ENCODE data around the gene HPSE2.
A peak's percentile ranks its signal among the peaks of the same experiment; 100 is the strongest.

HPSE2 gene

GRCh38 chr10:98469001-98469931 lies 766.4 kb downstream of the HPSE2 start:
- Histone ChIP-seq H3K27me3 (ENCODE audit: control insufficient read depth, insufficient read depth, low read length) (peaks cover 8% of the 10 kb centered on the region), H3K4me1 (ENCODE audit: control insufficient read depth, insufficient read depth, low read length) (peaks cover 8% of the 10 kb centered on the region), H3K9ac (ENCODE audit: low read length) (no peak overlapping the region), H3K4me3 (ENCODE audit: low read length) (no peak overlapping the region), H3K9me3 (ENCODE audit: control insufficient read depth, low read length) (no peaks in the 10 kb centered on the region), H3K36me3 (ENCODE audit: control insufficient read depth, insufficient read depth, low read length) (no peaks in the 10 kb centered on the region)

GRCh38 chr10:98467506-98468318 lies 767.9 kb downstream of the HPSE2 start:
- Histone ChIP-seq H3K36me3 (ENCODE audit: control insufficient read depth, insufficient read depth, low read length) (no peaks in the 10 kb centered on the region), H3K9me3 (ENCODE audit: control insufficient read depth, low read length) (no peaks in the 10 kb centered on the region), H3K27me3 (ENCODE audit: control insufficient read depth, insufficient read depth, low read length) (peaks cover 8% of the 10 kb centered on the region), H3K9ac (ENCODE audit: low read length) (peak overlapping the region; percentile 70), H3K4me1 (ENCODE audit: control insufficient read depth, insufficient read depth, low read length) (peaks cover 8% of the 10 kb centered on the region), H3K4me3 (ENCODE audit: low read length) (peak overlapping the region; percentile 52)

DNA sequence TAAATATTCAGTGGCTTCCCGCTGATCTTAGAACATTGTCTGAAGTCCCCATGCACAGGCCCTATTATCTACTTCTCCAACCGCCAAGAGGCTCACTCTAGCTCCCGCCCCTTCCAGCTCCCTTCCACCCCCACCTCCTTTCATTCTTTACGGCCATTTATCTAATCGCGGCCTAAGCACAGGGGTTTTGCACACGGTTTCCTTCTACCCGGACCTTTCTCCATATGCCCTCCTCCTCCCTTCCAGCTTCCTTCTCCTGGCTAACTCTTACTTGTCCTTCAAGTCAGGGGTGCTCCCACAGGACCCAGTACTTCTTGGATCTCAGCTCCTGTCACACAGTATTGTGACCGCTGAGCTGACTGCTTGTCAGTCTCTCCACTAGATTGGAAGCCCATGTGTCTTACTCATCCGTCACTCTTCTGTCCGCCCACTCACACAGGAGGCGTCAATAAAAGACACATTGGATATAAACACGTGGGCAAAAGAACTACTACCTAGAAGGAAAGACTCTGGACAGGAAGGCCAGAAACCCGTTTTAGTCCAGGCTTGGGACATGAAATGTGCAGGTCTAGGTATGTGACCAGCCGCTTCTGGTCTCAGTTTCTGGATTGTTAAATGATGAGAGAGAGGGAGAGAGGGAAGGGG lies 768.7 kb downstream of the HPSE2 start:
- H3K9ac ChIP-seq (ENCODE audit: low read length) = no peak overlapping the region
- H3K27me3 ChIP-seq (ENCODE audit: control insufficient read depth, insufficient read depth, low read length) = peaks cover 8% of the 10 kb centered on the region
- no peak overlapping the region for H3K4me3 ChIP-seq (ENCODE audit: low read length)
- H3K36me3 ChIP-seq (ENCODE audit: control insufficient read depth, insufficient read depth, low read length) = no peaks in the 10 kb centered on the region
- H3K9me3 ChIP-seq (ENCODE audit: control insufficient read depth, low read length) = no peaks in the 10 kb centered on the region
- H3K4me1 ChIP-seq (ENCODE audit: control insufficient read depth, insufficient read depth, low read length) = peaks cover 8% of the 10 kb centered on the region

- H3K4me1 ChIP-seq (ENCODE audit: control insufficient read depth, insufficient read depth, low read length) = peaks cover 14% of the 10 kb centered on the region
- no peak overlapping the region for H3K4me3 ChIP-seq (ENCODE audit: low read length)
- no peaks in the 10 kb centered on the region for H3K9me3 ChIP-seq (ENCODE audit: control insufficient read depth, low read length)
- no peak overlapping the region for H3K9ac ChIP-seq (ENCODE audit: low read length)
- no peaks in the 10 kb centered on the region for H3K36me3 ChIP-seq (ENCODE audit: control insufficient read depth, insufficient read depth, low read length)
- H3K27me3 ChIP-seq (ENCODE audit: control insufficient read depth, insufficient read depth, low read length) = peaks cover 8% of the 10 kb centered on the region
Measured at GRCh38 chr10:98465866-98466265, 769.8 kb downstream of the HPSE2 start.

DNA sequence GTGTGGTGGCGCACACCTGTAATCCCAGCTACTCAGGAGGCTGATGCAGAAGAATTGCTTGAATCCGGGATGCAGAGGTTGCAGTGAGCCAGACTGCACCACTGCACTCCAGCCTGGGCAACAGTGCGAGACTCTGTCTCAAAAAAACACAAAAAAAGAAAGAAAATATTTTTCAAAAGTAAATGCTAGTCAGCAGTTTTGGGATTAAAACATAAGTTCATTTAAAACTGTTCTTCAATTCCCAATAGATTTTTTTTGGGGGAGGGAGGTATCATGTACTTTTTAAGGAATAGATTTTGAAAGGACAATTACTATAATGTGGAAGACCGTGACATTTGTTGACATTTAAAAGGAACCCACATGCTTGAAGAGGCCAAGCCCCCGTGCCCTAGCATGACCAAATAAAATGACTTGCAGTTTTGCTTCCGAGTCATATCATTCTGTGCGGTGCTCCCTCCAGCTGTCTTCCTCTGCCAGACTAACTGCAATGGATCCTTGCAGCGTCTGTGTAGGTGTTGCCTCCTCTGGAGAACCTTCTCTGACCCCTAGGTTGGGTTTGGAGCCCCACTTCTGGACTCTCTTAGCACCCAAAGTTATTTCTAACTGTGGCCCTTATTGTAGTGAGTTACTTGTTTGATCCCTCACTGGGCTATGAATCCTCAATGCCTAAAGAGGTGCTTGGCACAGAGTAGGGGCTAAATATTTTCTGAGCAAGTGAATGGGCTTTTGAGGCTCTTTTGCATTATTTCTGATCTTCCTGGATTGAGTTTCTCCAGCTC lies 771.5 kb downstream of the HPSE2 start:
- Histone ChIP-seq H3K9ac (ENCODE audit: low read length) (no peak overlapping the region), H3K36me3 (ENCODE audit: control insufficient read depth, insufficient read depth, low read length) (no peaks in the 10 kb centered on the region), H3K4me1 (ENCODE audit: control insufficient read depth, insufficient read depth, low read length) (peaks cover 24% of the 10 kb centered on the region), H3K4me3 (ENCODE audit: low read length) (no peak overlapping the region), H3K9me3 (ENCODE audit: control insufficient read depth, low read length) (no peaks in the 10 kb centered on the region), H3K27me3 (ENCODE audit: control insufficient read depth, insufficient read depth, low read length) (peaks cover 8% of the 10 kb centered on the region)

GRCh38 chr10:98463016-98463415 lies 772.6 kb downstream of the HPSE2 start:
- Histone ChIP-seq H3K4me3 (ENCODE audit: low read length) (no peak overlapping the region), H3K36me3 (ENCODE audit: control insufficient read depth, insufficient read depth, low read length) (no peaks in the 10 kb centered on the region), H3K9me3 (ENCODE audit: control insufficient read depth, low read length) (no peaks in the 10 kb centered on the region), H3K9ac (ENCODE audit: low read length) (no peak overlapping the region), H3K27me3 (ENCODE audit: control insufficient read depth, insufficient read depth, low read length) (peaks cover 5% of the 10 kb centered on the region), H3K4me1 (ENCODE audit: control insufficient read depth, insufficient read depth, low read length) (peaks cover 21% of the 10 kb centered on the region)

GRCh38 chr10:98461500-98461842 lies 774.2 kb downstream of the HPSE2 start:
- Histone ChIP-seq H3K9ac (ENCODE audit: low read length) (no peak overlapping the region), H3K4me3 (ENCODE audit: low read length) (no peak overlapping the region), H3K9me3 (ENCODE audit: control insufficient read depth, low read length) (no peaks in the 10 kb centered on the region), H3K27me3 (ENCODE audit: control insufficient read depth, insufficient read depth, low read length) (peaks cover 8% of the 10 kb centered on the region), H3K4me1 (ENCODE audit: control insufficient read depth, insufficient read depth, low read length) (peaks cover 17% of the 10 kb centered on the region), H3K36me3 (ENCODE audit: control insufficient read depth, insufficient read depth, low read length) (no peaks in the 10 kb centered on the region)

DNA sequence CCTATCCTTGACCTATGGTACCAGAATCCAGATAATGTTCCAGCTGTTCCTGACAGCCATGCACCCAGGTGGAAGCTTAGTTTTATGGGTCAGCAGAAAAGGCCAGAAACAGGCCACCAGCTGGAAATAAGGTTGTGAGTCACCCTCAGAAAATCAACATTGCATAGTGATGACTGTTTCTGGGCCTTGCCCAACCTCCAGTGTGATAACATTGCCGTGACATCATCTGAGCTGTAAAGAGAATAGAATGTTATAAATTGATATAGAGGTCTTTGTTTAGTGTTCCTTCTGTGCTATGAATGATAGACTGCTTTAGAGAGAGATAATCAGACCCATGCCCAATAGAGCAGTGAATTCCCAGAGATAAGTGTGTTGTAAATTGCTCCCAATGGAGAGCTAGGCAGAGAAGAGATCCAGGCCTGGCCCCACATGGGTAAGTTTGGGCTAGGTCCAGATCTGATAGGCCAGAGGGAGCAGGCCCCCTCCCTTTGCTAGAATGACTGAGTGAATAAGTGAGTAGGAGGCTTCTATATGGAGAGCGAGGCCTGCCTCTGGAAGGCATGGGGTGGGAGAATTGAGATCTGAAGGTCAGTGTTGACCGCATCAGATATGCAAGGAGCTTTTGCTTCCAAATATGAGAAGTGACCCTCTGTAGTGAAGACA lies 774.7 kb downstream of the HPSE2 start:
- Histone ChIP-seq H3K4me3 (ENCODE audit: low read length) (no peak overlapping the region), H3K9ac (ENCODE audit: low read length) (no peak overlapping the region), H3K27me3 (ENCODE audit: control insufficient read depth, insufficient read depth, low read length) (peaks cover 8% of the 10 kb centered on the region), H3K9me3 (ENCODE audit: control insufficient read depth, low read length) (no peaks in the 10 kb centered on the region), H3K36me3 (ENCODE audit: control insufficient read depth, insufficient read depth, low read length) (no peaks in the 10 kb centered on the region), H3K4me1 (ENCODE audit: control insufficient read depth, insufficient read depth, low read length) (peaks cover 17% of the 10 kb centered on the region)

DNA sequence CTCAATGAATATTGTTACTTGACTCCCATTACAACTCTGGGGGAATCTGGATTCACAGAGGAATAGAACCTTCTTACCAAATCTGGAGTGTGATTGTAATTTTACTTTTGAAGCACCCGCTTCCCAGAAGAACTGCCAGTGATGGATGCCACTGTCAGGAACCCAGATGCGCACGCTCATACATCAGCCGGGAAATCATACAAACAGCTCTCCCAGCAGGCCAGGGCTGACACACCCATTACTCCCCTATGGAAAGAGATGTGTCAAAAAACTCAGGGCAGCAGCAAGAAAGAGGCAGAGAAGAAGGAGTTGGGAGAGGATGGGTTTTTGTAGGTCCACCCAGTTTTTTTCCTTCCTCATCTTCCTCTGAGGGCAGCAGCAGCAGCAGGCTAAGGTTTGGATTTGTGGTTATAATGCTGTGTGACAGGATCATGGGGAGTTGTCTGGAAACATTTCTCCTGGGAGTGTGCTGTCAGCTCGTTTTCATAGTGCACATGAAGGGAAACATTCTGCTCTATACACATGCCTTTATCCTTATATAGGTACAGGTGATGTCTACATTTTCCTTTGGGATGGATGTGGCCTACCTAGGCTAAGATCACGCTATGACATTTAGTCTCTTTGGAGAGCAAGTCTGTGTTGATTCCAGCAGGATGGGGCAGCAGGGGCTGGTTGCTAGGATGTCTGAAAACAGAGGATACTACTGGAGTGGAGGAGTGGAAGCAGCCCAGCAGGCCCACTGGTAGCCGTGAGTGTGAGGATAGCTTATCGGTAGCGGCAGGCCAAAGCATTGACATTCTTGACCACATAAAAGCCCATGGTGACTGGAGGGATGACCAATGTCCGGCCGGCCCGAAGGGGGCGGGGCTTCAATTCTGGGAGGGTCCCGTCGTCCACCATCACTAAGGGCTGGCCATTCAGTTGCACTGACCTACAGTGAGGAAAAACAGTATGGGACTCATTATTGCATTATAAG lies 776.6 kb downstream of the HPSE2 start:
- Histone ChIP-seq H3K4me1 (ENCODE audit: control insufficient read depth, insufficient read depth, low read length) (peaks cover 17% of the 10 kb centered on the region), H3K9me3 (ENCODE audit: control insufficient read depth, low read length) (no peaks in the 10 kb centered on the region), H3K4me3 (ENCODE audit: low read length) (no peak overlapping the region), H3K27me3 (ENCODE audit: control insufficient read depth, insufficient read depth, low read length) (peaks cover 8% of the 10 kb centered on the region), H3K9ac (ENCODE audit: low read length) (no peak overlapping the region), H3K36me3 (ENCODE audit: control insufficient read depth, insufficient read depth, low read length) (no peaks in the 10 kb centered on the region)

DNA sequence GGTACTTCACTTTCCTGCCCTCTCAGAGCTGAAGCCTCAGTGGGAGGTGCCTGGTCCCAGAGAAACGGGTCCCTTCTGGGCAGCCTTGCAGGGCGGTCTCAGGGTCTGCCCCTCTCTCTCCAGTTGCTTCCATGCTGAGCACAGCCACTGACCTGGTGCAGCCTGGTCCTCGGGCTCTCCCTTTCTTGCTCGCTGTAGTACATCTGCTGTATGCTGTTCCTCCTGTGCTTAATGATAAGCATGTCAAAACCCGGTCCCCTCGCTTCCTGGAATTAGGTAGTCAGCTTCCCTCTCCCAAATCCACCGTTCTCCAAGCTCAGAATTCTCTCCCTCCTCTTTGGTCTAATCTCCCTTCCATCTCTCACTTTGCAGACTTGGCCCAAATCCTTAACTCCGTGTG lies 777.9 kb downstream of the HPSE2 start:
- Histone ChIP-seq H3K4me3 (ENCODE audit: low read length) (no peak overlapping the region), H3K27me3 (ENCODE audit: control insufficient read depth, insufficient read depth, low read length) (peaks cover 14% of the 10 kb centered on the region), H3K36me3 (ENCODE audit: control insufficient read depth, insufficient read depth, low read length) (no peaks in the 10 kb centered on the region), H3K9ac (ENCODE audit: low read length) (no peak overlapping the region), H3K9me3 (ENCODE audit: control insufficient read depth, low read length) (no peaks in the 10 kb centered on the region), H3K4me1 (ENCODE audit: control insufficient read depth, insufficient read depth, low read length) (peaks cover 17% of the 10 kb centered on the region)
